ENCODE measurements around the gene FOXC1.

The FOXC1 gene

DNA sequence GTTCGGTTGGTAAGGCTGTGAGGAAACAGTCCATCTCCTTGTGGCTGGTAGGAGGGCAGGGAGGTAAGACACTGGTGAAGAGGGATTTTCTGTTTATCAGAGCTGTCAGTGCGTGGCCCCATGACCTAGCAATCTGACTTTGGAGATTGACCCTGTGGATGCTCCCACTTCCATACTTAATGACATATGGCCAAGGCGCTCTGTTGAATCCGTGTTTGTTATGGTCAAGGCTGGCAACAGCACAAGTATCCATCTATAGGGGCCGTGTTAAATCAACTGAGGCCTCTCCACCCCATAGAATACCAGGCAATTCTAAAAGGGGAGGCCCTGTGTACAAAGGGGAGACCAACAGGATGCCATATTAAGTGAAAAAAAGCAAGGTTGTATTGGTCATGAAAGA lies 25.6 kb upstream of the FOXC1 start:
- DNase-seq (ENCODE audit: low spot score) = no peak

GRCh38 chr6:1584996-1585668 lies 24.6 kb upstream of the FOXC1 start:
- no peak for DNase-seq (ENCODE audit: low spot score)

- DNase-seq (ENCODE audit: low spot score) = no peak
These were observed 24.1 kb upstream of the FOXC1 start for GRCh38 chr6:1585669-1586049.

- no peak for DNase-seq (ENCODE audit: low spot score)
These were observed 23.5 kb upstream of the FOXC1 start for GRCh38 chr6:1586256-1586655.

GRCh38 chr6:1586861-1587450 lies 22.8 kb upstream of the FOXC1 start:
- no peak for DNase-seq (ENCODE audit: low spot score)

- no peak for DNase-seq (ENCODE audit: low spot score)
These were observed 22.2 kb upstream of the FOXC1 start for GRCh38 chr6:1587546-1587945.

GRCh38 chr6:1587977-1588376 lies 21.7 kb upstream of the FOXC1 start:
- DNase-seq (ENCODE audit: low spot score) = no peak

DNA sequence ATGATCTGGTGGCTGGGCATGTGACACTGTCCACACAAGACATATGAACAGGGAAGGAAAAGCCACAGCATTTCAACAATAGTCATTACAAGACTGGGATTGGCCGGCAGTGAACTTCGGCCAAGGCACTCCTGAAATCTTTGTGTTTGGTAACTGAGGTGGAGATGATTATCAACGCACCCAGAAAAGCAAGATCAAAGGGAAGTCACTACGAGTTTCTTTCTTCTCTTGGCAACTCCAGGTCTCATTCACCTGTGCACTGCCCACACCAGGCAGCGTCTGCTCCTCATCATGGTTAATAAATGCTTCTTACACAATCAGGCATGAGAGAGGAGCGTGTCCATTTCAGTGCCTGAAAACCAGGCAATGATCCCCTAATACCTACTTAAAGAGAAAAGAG lies 20.5 kb upstream of the FOXC1 start:
- no peak for DNase-seq (ENCODE audit: low spot score)

GRCh38 chr6:1590580-1590979 lies 19.1 kb upstream of the FOXC1 start:
- no peak for DNase-seq (ENCODE audit: low spot score)

GRCh38 chr6:1591243-1591642 lies 18.5 kb upstream of the FOXC1 start:
- DNase-seq (ENCODE audit: low spot score) = no peak

GRCh38 chr6:1591926-1592325 lies 17.8 kb upstream of the FOXC1 start:
- no peak for DNase-seq (ENCODE audit: low spot score)

DNA sequence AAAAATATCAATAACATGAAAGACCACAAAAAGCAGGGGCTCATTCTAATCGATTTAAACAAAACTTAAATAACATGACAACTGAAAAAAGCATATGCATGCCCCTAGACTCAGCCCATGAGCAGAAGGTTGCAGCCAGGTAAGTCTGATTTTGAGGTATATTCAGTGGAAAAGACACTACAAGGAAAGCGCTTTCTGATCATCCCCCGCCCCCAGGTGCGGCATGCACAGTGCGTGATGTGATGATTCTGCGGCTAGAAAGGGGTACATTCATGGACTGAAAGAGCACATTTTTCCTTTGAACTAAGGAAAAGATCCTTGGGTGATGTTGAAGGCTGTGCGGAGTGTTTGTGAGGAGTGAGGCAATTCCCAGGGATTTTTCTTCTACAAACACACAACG lies 16.9 kb upstream of the FOXC1 start:
- no peak for DNase-seq (ENCODE audit: low spot score)

GRCh38 chr6:1593286-1593957 lies 16.3 kb upstream of the FOXC1 start:
- DNase-seq (ENCODE audit: low spot score) = no peak

GRCh38 chr6:1593958-1594314 lies 15.8 kb upstream of the FOXC1 start:
- DNase-seq (ENCODE audit: low spot score) = no peak

DNA sequence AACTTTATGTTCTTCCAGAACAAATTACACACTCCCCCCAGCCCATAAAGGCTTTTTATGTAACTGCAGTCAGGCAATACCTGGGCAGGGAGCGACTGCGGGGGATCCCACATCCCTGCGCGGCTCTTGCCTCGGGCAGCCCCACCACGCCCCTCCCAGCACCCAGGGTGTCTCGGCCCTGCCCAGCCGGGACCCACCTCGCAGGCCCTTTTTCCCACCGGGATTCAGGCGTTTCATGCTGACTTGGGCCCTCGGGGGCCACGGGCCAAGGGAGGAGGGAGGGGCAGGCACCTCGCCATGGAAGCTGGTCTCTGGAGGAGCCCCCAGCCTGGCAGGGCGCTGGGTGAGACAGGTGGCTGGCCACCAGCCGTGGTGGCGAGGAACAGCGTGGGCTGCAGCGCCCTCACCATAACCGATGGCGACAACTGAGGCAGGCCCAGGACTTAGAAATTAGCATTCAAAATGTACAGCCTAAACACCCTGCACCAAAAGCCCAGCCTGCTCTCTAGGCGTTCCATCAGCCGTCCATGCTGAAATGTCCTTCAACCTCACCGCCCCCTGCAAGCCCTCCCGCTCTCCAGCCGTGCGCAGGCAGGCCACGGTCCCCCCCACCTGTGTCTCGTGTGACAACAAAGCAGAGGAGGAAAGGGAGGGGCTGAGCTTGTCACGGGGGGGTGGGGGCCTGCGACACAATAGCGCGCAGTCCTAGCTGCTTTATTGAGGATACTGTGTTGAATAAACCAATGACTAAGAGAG lies 15.1 kb upstream of the FOXC1 start:
- DNase-seq (ENCODE audit: low spot score) = no peak

DNA sequence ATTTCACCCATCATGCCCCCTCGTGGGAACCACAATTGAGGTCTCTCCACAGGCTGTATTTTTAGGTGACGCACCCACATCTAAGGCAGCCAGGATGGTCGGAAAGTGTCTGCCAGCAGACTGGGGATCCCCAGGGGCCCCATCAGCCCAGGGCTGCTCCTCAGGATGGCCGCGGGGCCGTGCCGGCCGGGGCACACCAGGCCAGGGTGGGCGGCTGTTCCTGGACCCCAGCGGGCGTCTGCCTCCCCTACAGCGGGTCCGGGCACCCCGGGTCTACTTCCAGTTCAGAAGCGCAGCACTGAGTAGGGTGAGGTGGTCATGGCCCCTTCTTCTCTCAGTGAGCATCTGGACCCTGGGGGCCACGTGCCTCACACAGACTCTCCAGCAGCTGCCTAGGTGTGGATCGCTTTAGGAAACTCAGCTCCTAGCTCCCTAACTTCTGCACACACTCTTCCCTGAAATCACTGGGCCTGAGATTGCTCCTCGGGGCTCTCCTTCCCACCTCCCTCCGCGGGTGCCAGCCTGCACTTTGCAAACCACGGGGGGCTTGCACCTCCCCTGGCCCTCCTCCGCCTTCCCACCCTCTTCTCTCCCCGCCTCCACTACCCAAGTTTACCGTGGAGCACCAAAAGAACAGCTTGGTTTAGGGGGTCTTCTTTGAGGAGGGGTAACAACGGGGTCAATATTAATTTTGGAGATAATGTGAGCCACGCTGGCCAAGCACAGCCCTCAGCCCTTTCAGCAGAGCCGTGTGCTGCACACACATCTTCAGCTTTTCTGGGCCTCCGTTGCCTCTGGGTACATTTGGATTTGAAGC lies 14.2 kb upstream of the FOXC1 start:
- DNase-seq (ENCODE audit: low spot score) = no peak

- DNase-seq (ENCODE audit: low spot score) = peak; percentile 57
These were observed 13.4 kb upstream of the FOXC1 start for GRCh38 chr6:1596088-1596852.

GRCh38 chr6:1597121-1597744 lies 12.5 kb upstream of the FOXC1 start:
- no peak for DNase-seq (ENCODE audit: low spot score)

DNA sequence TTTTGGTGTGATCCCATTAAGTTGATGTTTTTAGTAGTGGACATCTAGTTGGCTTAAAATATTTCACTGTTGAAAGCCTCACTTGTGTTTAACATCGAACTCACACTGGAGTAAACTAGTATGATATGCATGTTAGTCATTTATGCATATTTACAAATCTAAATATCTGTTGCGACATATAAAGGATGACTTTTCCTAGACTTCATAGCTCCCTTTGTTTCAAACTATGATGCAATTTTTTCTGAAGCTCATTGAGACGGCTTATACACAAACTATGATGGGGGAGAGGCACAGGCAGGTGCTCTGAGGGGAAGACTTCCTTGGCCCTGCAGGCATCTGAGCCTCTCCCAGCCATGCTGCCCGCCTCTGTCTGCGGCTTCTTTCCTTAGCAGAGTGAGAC lies 11.8 kb upstream of the FOXC1 start:
- no peak for DNase-seq (ENCODE audit: low spot score)

DNA sequence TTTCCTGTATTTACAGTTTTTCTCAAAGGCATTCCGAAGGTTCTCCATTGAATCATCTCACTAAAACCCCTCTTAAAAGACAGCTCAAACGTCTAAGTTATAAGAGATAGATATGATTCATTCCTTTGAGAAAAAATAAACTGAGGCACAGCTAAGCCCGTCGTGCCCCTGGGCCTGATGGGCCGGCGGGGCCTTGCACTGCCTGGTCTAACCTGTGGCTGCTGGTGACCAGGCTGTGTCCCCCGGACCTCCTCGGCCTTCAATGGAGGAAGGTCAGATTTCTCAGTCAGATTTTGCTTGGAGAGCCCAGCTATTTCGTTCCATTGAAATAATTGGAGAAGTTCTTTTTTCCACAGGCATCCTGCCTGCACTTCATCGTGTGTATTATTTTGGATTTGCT lies 11.3 kb upstream of the FOXC1 start:
- no peak for DNase-seq (ENCODE audit: low spot score)

- no peak for DNase-seq (ENCODE audit: low spot score)
These were observed 10.8 kb upstream of the FOXC1 start for GRCh38 chr6:1598886-1599285.

Data from SK-N-DZ (cell line).